Measurements from ENCODE around the gene TSPAN31.

DNA sequence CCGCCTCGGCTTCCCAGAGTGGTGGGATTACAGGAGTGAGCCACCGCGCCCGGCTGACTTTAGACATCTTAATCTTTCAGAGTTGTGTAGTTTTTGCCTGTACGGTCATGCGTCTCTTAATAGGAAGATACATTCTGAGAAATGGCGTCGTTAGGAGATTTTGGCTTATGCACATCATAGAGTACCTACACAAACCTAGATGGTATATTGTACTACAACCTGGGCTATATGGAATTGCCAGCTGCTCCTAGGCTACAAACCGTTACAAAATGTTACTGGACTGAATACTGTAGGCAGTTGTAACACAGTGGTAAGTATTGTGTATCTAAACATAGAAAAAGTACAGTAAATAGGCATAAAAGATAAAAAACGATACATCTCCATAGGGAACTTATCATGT, 39.0 kb downstream of the TSPAN31 start:
- no peak for TF ChIP-seq PKNOX1 (IDR thresholded peaks at IDR 0.05)
- no peak for TF ChIP-seq ARNT (IDR thresholded peaks at IDR 0.05)
- TF ChIP-seq BHLHE40 (IDR thresholded peaks at IDR 0.05; ENCODE audit: borderline replicate concordance), result no peak
- no peak for TF ChIP-seq ZNF384 (IDR thresholded peaks at IDR 0.05)
- no peak for TF ChIP-seq FOXM1 (IDR thresholded peaks at IDR 0.05; ENCODE audit: borderline replicate concordance)
- no peak for TF ChIP-seq FOXK2 (IDR thresholded peaks at IDR 0.05)
- TF ChIP-seq SUZ12 (IDR thresholded peaks at IDR 0.05), result no peak
- no peak for TF ChIP-seq CTBP1 (IDR thresholded peaks at IDR 0.05; ENCODE audit: borderline replicate concordance)
- no peak for TF ChIP-seq LEF1 (IDR thresholded peaks at IDR 0.05; ENCODE audit: borderline replicate concordance)
